ENCODE measurements around the gene CTSS. TPM values are rescaled to one million over a fixed set of nuclear protein-coding genes. Genes with fewer than 3 reads are reported as not detected.

Gene CTSS
- total RNA-seq, 2 experiments from 2014 or later: 83.1 to 83.5 TPM

DNA sequence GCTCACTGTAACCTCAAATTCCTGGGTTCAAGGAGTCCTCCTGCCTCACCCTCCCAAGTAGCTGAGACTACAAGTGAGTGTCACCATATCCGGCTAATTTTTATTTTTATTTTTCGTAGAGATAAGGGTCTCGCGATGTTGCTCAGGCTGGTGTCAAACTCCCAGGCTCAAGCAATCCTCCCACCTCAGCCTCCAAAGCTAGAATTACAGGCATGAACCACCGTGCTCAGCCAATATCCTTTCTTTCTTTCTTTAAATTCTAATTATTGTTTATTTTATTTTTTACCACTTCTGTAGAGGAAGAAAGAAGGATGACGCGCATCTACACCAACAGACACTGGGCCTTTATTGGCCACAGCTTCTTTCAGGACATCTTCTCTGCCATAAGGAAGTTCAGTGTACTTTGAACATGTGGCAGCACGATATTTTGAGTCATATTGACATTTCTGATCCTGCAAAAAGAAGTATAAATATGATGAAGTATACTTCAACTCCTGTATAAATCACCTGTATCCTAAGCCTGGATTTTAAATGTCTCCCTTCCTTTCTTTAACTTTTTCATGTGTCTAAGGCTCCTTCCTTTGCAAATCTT, 15.8 kb downstream of the CTSS start:
- ChIA-PET POLR2A (interaction anchor here (0.9 kb wide), 1 partner anchor 15 kb away, joined by 3 read pairs; the partner anchor contains the start of gene CTSS), CTCF (no interaction called here)
- Mint-ChIP-seq H3K4me1 (ENCODE audit: low read depth) (no peaks in the 10 kb centered on the region), H3K27me3 (no peaks in the 10 kb centered on the region), H3K27ac (no peak overlapping the region), H3K36me3 (ENCODE audit: low read depth) (peaks cover 49% of the 10 kb centered on the region), H3K4me3 (no peak overlapping the region), H3K9me3 (no peaks in the 10 kb centered on the region)
- Histone ChIP-seq H3K36me3 (ENCODE audit: insufficient read depth, low read length) (peaks cover 94% of the 10 kb centered on the region), H3K4me1 (ENCODE audit: insufficient read depth, low read length) (no peaks in the 10 kb centered on the region), H3K9me3 (ENCODE audit: control insufficient read depth in 1 of 2, insufficient read depth in 1 of 2, low read length in 2 of 2) (no peaks in the 10 kb centered on the region), H3K27me3 (ENCODE audit: control insufficient read depth in 1 of 2, insufficient read depth in 2 of 2, low read length in 2 of 2) (no peaks in the 10 kb centered on the region), H3K27ac (ENCODE audit: low read depth in 1 of 2, low read length in 2 of 2) (no peak overlapping the region), H3K4me3 (ENCODE audit: low read length) (no peak overlapping the region)
- ATAC-seq (ENCODE audit: poor library complexity) (no peak), DNase-seq (no peak)
- TF ChIP-seq, protein P1, sequence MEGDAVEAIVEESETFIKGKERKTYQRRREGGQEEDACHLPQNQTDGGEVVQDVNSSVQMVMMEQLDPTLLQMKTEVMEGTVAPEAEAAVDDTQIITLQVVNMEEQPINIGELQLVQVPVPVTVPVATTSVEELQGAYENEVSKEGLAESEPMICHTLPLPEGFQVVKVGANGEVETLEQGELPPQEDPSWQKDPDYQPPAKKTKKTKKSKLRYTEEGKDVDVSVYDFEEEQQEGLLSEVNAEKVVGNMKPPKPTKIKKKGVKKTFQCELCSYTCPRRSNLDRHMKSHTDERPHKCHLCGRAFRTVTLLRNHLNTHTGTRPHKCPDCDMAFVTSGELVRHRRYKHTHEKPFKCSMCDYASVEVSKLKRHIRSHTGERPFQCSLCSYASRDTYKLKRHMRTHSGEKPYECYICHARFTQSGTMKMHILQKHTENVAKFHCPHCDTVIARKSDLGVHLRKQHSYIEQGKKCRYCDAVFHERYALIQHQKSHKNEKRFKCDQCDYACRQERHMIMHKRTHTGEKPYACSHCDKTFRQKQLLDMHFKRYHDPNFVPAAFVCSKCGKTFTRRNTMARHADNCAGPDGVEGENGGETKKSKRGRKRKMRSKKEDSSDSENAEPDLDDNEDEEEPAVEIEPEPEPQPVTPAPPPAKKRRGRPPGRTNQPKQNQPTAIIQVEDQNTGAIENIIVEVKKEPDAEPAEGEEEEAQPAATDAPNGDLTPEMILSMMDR (IDR thresholded peaks at IDR 0.05): no peak
- intact Hi-C loops (cut with DNase I, micrococcal nuclease): loop anchor here in 1 of 2 experiments (10.0 kb wide), 1 partner anchor 185 kb away; no protein-coding TSS in a partner anchor

DNA sequence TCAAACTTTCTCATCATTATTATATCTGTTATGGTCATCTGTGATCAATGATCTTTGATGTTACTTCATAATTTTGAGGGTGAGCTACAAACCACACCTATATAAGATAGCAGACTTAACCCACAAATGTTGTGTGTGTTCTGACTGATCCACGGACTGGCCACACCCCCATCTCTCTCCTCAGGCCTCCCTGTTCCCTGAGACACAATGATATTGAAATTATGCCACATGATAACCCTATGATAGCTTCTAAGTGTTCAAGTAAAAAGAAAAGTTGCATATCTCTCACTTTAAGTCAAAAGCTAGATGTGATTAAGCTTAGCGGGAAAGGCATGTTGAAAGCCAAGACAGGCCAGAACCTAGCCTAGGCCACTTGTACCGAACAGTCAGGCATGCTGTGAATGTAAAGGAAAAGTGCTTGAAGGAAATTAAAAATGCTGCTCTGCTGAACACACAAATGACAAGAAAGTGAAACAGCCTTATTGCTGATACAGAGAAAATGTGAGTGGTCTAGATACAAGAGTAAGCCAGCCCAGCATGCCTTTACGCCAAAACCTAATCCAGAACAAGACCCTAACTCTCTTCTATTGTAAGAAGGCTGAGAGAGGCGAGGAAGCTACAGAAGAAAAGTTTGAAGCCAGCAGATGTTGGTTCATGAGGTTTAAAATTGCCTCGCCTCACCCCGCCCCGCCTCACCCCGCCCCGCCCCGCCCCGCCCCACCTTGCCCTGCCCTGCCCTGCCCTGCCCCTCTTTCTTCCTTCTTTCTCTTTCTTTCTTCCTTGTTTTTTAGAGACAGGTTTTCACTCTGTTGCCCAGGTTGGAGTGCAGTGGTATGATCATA, 16.5 kb downstream of the CTSS start:
- no peaks in the 10 kb centered on the region for H3K27me3 ChIP-seq (ENCODE audit: control insufficient read depth in 1 of 2, insufficient read depth in 2 of 2, low read length in 2 of 2)
- Mint-ChIP-seq H3K36me3 (ENCODE audit: low read depth) (peaks cover 41% of the 10 kb centered on the region), H3K27me3 (no peaks in the 10 kb centered on the region), H3K4me1 (ENCODE audit: low read depth) (no peaks in the 10 kb centered on the region), H3K4me3 (no peak overlapping the region), H3K27ac (no peak overlapping the region), H3K9me3 (no peaks in the 10 kb centered on the region)
- intact Hi-C loops (cut with DNase I, micrococcal nuclease): no loop called here
- CTCF ChIA-PET: no interaction called here
- POLR2A ChIA-PET: interaction anchor here (0.7 to 0.9 kb wide), 2 partner anchors 16 to 780 kb away, joined by 3 read pairs; partner anchors contain the start of gene CTSS
- H3K9me3 ChIP-seq (ENCODE audit: control insufficient read depth in 1 of 2, insufficient read depth in 1 of 2, low read length in 2 of 2): no peaks in the 10 kb centered on the region
- H3K4me1 ChIP-seq (ENCODE audit: insufficient read depth, low read length): no peaks in the 10 kb centered on the region
- ATAC-seq (ENCODE audit: poor library complexity) (no peak), DNase-seq (no peak)
- H3K36me3 ChIP-seq (ENCODE audit: insufficient read depth, low read length): peaks cover 92% of the 10 kb centered on the region
- H3K4me3 ChIP-seq (ENCODE audit: low read length): no peak overlapping the region
- TF ChIP-seq, protein P1 (IDR thresholded peaks at IDR 0.05): no peak
- H3K27ac ChIP-seq (ENCODE audit: low read depth in 1 of 2, low read length in 2 of 2): no peak overlapping the region

DNA sequence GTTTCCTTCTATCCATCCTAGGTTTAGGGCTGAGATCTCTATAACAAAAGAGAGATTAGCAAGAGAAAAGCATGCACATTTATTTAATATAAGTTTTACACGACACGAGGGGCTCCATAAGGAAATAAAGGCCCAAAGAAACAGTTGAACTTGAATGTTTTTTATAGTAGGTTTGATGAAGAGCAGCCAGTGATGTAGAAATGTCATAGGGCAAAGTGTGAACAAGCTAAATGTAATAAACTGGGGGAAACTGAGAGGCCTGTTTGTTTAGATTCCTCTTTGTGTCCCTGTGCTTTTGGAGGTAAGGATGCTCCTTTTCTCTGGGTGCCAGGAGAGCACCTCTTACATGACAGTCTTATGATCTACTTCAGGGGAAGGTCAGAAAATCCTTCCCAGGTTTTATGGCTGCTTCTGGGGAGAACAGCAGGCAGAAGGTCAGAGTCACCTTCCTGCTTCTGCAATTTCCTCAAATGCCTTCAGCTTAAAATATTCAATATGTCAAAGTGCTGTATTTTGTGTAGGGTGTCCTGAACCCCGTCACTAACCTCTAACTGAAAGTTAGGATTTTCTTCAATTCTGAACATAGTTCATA, 35.4 kb downstream of the CTSS start:
- Mint-ChIP-seq H3K4me3 (no peak overlapping the region), H3K36me3 (ENCODE audit: low read depth) (peaks cover 38% of the 10 kb centered on the region), H3K27ac (no peak overlapping the region), H3K27me3 (no peaks in the 10 kb centered on the region), H3K9me3 (no peaks in the 10 kb centered on the region), H3K4me1 (ENCODE audit: low read depth) (no peaks in the 10 kb centered on the region)
- CTCF ChIA-PET: no interaction called here
- ATAC-seq (ENCODE audit: poor library complexity): no peak
- Histone ChIP-seq H3K4me3 (ENCODE audit: low read length) (no peak overlapping the region), H3K9me3 (ENCODE audit: control insufficient read depth in 1 of 2, insufficient read depth in 1 of 2, low read length in 2 of 2) (no peaks in the 10 kb centered on the region), H3K27me3 (ENCODE audit: control insufficient read depth in 1 of 2, insufficient read depth in 2 of 2, low read length in 2 of 2) (no peaks in the 10 kb centered on the region), H3K27ac (ENCODE audit: low read depth in 1 of 2, low read length in 2 of 2) (no peak overlapping the region), H3K36me3 (ENCODE audit: insufficient read depth, low read length) (peaks cover 31% of the 10 kb centered on the region), H3K4me1 (ENCODE audit: insufficient read depth, low read length) (no peaks in the 10 kb centered on the region)
- POLR2A ChIA-PET: interaction anchor here (0.6 to 1.0 kb wide), 2 partner anchors 29 to 33 kb away, joined by 3 read pairs; partner anchors contain the start of gene GOLPH3L
- intact Hi-C loops (cut with DNase I, micrococcal nuclease): no loop called here
- no peak for DNase-seq
- TF ChIP-seq, protein P1 (IDR thresholded peaks at IDR 0.05): no peak
